Heart left ventricle (tissue), 13 donors: ENCODE data around the gene TXNDC8.

ENCODE experiments used
- CTCF ChIP-seq, 12 donors: fragments of 200-600 bp; sonication (generic) in 4 of 12; IDR thresholded peaks; one replicate each; pipeline versions ENCODE4 v1.5.0 to v1.8.0; 2018 to 2022; ENCODE audit warnings: antibody characterized with exemption in 12 of 12, mild to moderate bottlenecking in 5 of 12
- POLR2A ChIP-seq, 2 donors: fragments of 450-650 bp; IDR thresholded peaks; one replicate each; pipeline ENCODE4 v1.6.1; 2017; ENCODE audit warnings: antibody characterized with exemption in 2 of 2, mild to moderate bottlenecking in 2 of 2, moderate library complexity in 2 of 2
- donor health status: ischemic (EF 13 %, LVEDD 7.1; RV severe dilation, severe dysfunction).
- donor health status: DM: no; HTN: yes; CAD: no.
- donor health status: DM: no; HTN: no; CAD: no.
- donor health status: ischemic (EF 25% LVEDD 6.9; RV normal size, moderate dysfunction).
- donor health status: ischemic (EF 25% LVEDD 5.7; RV mildly dilated, moderate dysfunction).
- donor health status: ischemic (EF 35%, LVEDD 5.7; RV mildly dilated, moderate dysfunction).
- donor health status: nonischemic (EF 11% LVEDD 7.7; RV severe dilation, severe dysfunction).
- donor health status: DM: yes; HTN: yes; CAD: no.
- donor health status: PGD.
- donor health status: ischemic (EF 29% LVEDD 5.4; RV normal size, mild dysfunction).
- donor health status: nonischemic (EF 23%, LVEDD 6.1; RV moderate dilation, normal function).

DNA sequence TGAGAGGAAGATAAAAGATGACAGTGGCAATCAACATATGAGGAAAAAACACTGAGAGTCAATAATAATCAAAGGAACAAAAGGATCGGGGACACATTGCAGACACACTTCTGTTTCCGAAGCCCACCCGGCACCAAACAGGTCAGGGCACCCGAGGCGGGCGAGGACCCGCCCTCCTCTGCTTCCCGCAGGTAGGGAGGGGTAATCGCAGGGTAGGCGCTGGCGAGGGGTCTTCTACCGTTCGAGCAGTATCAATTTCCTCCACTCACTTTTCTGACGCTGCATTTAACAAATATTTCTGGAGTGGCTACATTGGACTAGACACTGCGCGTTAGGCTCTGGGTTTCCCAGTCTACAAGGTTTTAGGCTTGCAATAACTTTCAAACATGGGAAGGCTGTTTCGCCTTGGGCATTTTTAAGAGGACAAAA, 82.6 kb downstream of the TXNDC8 start:
- TF ChIP-seq CTCF (IDR thresholded peaks at IDR 0.05) (no peak), POLR2A (IDR thresholded peaks at IDR 0.05) (no peak)
